HepG2 (cell line): ENCODE results near the gene NCBP3. TPM values are rescaled to one million over a fixed set of nuclear protein-coding genes. Genes with fewer than 3 reads are reported as not detected.
A peak's percentile ranks its signal among the peaks of the same experiment; 100 is the strongest.

Experiments used
- KMT2B ChIP-seq: IDR thresholded peaks from 2 replicates; pipeline ENCODE4 v1.6.1; 2016; ENCODE audit warnings: missing genetic modification reagents, missing compliant biosample characterization
- MAFG ChIP-seq: sonication (generic); formaldehyde crosslinking; IDR thresholded peaks from 2 replicates; pipeline ENCODE4 v1.5.1; 2020; ENCODE audit warnings: mild to moderate bottlenecking, missing genetic modification reagents
- RFXANK ChIP-seq: IDR thresholded peaks from 2 replicates; pipeline ENCODE4 v1.6.1; 2016
- ZBTB7A ChIP-seq: sonication (generic); formaldehyde crosslinking; IDR thresholded peaks from 2 replicates; pipeline ENCODE4 v1.8.0; 2022; ENCODE audit warnings: mild to moderate bottlenecking, missing genetic modification reagents
- ZMYM3 ChIP-seq: sonication (generic); formaldehyde crosslinking; IDR thresholded peaks from 2 replicates; pipeline ENCODE4 v1.5.1; 2020; ENCODE audit warnings: mild to moderate bottlenecking, missing genetic modification reagents
- ZNF33B ChIP-seq: sonication (generic); formaldehyde crosslinking; IDR thresholded peaks from 2 replicates; pipeline ENCODE4 v1.5.1; 2020; ENCODE audit warnings: mild to moderate bottlenecking, missing genetic modification reagents
- ZNF563 ChIP-seq: sonication (generic); formaldehyde crosslinking; IDR thresholded peaks from 2 replicates; pipeline ENCODE4 v1.8.0; 2022; ENCODE audit warnings: mild to moderate bottlenecking, moderate library complexity, missing genetic modification reagents
- ZNF589 ChIP-seq: sonication (generic); formaldehyde crosslinking; conservative IDR thresholded peaks from 2 replicates; pipeline ENCODE4 v1.8.0; 2022; ENCODE audit warnings: mild to moderate bottlenecking, moderate library complexity, missing genetic modification reagents
- ZNF670 ChIP-seq: sonication (generic); formaldehyde crosslinking; IDR thresholded peaks from 2 replicates; pipeline ENCODE4 v1.8.0; 2022; ENCODE audit warnings: mild to moderate bottlenecking, missing genetic modification reagents, borderline replicate concordance
- ZNF703 ChIP-seq: sonication (generic); formaldehyde crosslinking; IDR thresholded peaks from 2 replicates; pipeline ENCODE4 v1.5.1; 2020; ENCODE audit warnings: missing genetic modification reagents, mild to moderate bottlenecking, moderate library complexity, borderline replicate concordance
- ZNF777 ChIP-seq: sonication (generic); formaldehyde crosslinking; IDR thresholded peaks from 2 replicates; pipeline ENCODE4 v1.4.0; 2020; ENCODE audit warnings: missing genetic modification reagents
- polyA plus RNA-seq, 8 experiments: library from polyadenylated mRNA; depleted of rRNA in 3 of 8; stranded (reverse) in 7 of 8; unstranded in 1 of 8; fragments of >200 nt; fragmentation: Illumina TruSeq in 4 of 8; extraction: Trizol in 4 of 8; gene quantifications; 2 replicates each; pipeline versions ENCODE4 v1.2.1 to v1.2.3, GENCODE V29; 2011 to 2016; ENCODE audit warnings: low read depth in 4 of 8, missing spikeins in 1 of 8, mixed read lengths in 1 of 8; ENCODE audit not compliant: insufficient read depth in 1 of 8
- total RNA-seq, 5 experiments: library from RNA; depleted of rRNA; stranded (reverse); fragments of >200 nt; fragmentation: Illumina TruSeq; extraction: Trizol; gene quantifications; 2 replicates each; pipeline ENCODE4 v1.2.3, GENCODE V29; 2016; ENCODE audit warnings: low read depth in 1 of 5
- TF ChIP-seq, protein P1 (sequence below): sonication (generic); formaldehyde crosslinking; IDR thresholded peaks from 2 replicates; pipeline ENCODE4 v1.5.0; 2020; ENCODE audit warnings: mild to moderate bottlenecking, missing genetic modification reagents
- TF ChIP-seq, protein P2 (sequence below): sonication (generic); formaldehyde crosslinking; conservative IDR thresholded peaks from 2 replicates; pipeline ENCODE4 v1.4.0; 2020; ENCODE audit warnings: mild to moderate bottlenecking, missing genetic modification reagents, moderate library complexity
- TF ChIP-seq, protein P3 (sequence below): sonication (generic); formaldehyde crosslinking; IDR thresholded peaks from 2 replicates; pipeline ENCODE4 v1.8.1; 2023; ENCODE audit warnings: mild to moderate bottlenecking, missing genetic modification reagents, borderline replicate concordance
- TF ChIP-seq, protein P4 (sequence below): sonication (generic); formaldehyde crosslinking; IDR thresholded peaks from 2 replicates; pipeline ENCODE4 v1.8.1; 2022; ENCODE audit warnings: mild to moderate bottlenecking, missing genetic modification reagents
- TF ChIP-seq, protein P5 (sequence below): IDR thresholded peaks from 2 replicates; pipeline ENCODE4 v1.6.1; 2016
- TF ChIP-seq, protein P6 (sequence below): sonication (generic); formaldehyde crosslinking; conservative IDR thresholded peaks from 2 replicates; pipeline ENCODE4 v1.8.0; 2022; ENCODE audit warnings: mild to moderate bottlenecking, moderate library complexity, missing genetic modification reagents

NCBP3 gene
- total and polyA plus RNA-seq, 2 of the 13 experiments (the other 11 are each of a cell fraction or from before 2014, with no cell fraction given) = 19.5 to 24.8 TPM

DNA sequence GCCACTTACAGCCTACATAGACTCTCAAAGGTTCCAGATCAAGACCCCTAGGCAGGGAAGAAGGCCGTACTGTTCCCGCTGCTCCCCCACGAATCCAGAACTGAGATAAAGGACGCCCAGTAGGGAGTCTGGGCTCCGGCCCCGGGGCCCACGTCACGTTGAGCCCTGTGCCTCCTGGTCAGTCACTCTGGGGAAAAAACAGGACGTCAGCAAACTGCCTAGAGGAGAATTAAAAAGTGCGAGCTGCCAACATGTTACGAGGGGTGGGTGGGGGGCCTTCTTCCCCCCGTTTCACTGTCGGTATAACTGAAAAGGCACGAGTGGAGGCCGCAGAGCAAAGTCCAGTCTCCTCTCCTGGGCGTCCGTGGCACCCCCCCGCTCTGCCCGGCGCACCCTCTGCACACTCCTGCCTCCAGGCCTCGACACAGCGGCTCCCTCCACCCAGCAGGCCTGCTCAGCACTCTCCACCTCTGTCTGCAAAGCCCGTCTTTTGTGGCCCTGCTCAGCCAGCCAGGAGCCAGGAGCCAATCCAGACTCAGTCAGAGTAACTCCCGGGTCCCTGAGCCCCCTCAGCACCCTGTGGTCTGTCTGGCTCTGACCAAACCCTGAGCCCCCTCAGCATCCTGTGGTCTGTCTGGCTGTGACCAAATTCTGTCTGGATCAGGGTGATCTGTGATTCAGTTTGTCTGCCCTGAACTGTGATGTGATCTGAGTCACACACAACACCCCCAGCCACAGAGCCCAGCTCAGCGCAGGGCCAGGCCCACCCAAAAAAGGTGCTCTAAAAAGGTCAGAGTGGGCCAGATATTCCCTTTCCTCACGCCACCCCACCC, 51.3 kb downstream of the NCBP3 start (continued):
- TF ChIP-seq, protein P1, sequence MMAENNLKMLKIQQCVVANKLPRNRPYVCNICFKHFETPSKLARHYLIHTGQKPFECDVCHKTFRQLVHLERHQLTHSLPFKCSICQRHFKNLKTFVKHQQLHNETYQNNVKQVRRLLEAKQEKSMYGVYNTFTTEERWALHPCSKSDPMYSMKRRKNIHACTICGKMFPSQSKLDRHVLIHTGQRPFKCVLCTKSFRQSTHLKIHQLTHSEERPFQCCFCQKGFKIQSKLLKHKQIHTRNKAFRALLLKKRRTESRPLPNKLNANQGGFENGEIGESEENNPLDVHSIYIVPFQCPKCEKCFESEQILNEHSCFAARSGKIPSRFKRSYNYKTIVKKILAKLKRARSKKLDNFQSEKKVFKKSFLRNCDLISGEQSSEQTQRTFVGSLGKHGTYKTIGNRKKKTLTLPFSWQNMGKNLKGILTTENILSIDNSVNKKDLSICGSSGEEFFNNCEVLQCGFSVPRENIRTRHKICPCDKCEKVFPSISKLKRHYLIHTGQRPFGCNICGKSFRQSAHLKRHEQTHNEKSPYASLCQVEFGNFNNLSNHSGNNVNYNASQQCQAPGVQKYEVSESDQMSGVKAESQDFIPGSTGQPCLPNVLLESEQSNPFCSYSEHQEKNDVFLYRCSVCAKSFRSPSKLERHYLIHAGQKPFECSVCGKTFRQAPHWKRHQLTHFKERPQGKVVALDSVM (CRISPR knock-in tag) = peak; percentile 70
- TF ChIP-seq KMT2B (0 out of 2 replicates have a peak, but pooled peaks have one; percentile 30), ZBTB7A (CRISPR knock-in tag) (peak; percentile 60), ZMYM3 (CRISPR knock-in tag) (peak; percentile 69; the same call in 1 of the 2 replicates), ZNF589 (0 out of 2 replicates have a peak, but pooled peaks have one; percentile 67), ZNF777 (CRISPR knock-in tag) (peak; percentile 46), ZNF563 (peak; percentile 80), ZNF670 (CRISPR knock-in tag) (0 out of 2 replicates have a peak, but pooled peaks have one; percentile 91), ZNF703 (0 out of 2 replicates have a peak, but pooled peaks have one; percentile 76), ZNF33B (0 out of 2 replicates have a peak, but pooled peaks have one; percentile 66), MAFG (CRISPR knock-in tag) (no peak), RFXANK (0 out of 2 replicates have a peak, but pooled peaks have one; percentile 3)
- TF ChIP-seq, protein P2, sequence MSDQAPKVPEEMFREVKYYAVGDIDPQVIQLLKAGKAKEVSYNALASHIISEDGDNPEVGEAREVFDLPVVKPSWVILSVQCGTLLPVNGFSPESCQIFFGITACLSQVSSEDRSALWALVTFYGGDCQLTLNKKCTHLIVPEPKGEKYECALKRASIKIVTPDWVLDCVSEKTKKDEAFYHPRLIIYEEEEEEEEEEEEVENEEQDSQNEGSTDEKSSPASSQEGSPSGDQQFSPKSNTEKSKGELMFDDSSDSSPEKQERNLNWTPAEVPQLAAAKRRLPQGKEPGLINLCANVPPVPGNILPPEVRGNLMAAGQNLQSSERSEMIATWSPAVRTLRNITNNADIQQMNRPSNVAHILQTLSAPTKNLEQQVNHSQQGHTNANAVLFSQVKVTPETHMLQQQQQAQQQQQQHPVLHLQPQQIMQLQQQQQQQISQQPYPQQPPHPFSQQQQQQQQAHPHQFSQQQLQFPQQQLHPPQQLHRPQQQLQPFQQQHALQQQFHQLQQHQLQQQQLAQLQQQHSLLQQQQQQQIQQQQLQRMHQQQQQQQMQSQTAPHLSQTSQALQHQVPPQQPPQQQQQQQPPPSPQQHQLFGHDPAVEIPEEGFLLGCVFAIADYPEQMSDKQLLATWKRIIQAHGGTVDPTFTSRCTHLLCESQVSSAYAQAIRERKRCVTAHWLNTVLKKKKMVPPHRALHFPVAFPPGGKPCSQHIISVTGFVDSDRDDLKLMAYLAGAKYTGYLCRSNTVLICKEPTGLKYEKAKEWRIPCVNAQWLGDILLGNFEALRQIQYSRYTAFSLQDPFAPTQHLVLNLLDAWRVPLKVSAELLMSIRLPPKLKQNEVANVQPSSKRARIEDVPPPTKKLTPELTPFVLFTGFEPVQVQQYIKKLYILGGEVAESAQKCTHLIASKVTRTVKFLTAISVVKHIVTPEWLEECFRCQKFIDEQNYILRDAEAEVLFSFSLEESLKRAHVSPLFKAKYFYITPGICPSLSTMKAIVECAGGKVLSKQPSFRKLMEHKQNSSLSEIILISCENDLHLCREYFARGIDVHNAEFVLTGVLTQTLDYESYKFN (CRISPR knock-in tag) = peak; percentile 82
- TF ChIP-seq, protein P3, sequence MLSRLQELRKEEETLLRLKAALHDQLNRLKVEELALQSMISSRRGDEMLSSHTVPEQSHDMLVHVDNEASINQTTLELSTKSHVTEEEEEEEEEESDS (CRISPR knock-in tag) = no peak
- TF ChIP-seq, protein P4, sequence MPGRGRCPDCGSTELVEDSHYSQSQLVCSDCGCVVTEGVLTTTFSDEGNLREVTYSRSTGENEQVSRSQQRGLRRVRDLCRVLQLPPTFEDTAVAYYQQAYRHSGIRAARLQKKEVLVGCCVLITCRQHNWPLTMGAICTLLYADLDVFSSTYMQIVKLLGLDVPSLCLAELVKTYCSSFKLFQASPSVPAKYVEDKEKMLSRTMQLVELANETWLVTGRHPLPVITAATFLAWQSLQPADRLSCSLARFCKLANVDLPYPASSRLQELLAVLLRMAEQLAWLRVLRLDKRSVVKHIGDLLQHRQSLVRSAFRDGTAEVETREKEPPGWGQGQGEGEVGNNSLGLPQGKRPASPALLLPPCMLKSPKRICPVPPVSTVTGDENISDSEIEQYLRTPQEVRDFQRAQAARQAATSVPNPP (CRISPR knock-in tag) = no peak
- TF ChIP-seq, protein P5, sequence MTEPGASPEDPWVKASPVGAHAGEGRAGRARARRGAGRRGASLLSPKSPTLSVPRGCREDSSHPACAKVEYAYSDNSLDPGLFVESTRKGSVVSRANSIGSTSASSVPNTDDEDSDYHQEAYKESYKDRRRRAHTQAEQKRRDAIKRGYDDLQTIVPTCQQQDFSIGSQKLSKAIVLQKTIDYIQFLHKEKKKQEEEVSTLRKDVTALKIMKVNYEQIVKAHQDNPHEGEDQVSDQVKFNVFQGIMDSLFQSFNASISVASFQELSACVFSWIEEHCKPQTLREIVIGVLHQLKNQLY (CRISPR knock-in tag) = peak; percentile 34; the same call in 1 of the 2 replicates
- TF ChIP-seq, protein P6, sequence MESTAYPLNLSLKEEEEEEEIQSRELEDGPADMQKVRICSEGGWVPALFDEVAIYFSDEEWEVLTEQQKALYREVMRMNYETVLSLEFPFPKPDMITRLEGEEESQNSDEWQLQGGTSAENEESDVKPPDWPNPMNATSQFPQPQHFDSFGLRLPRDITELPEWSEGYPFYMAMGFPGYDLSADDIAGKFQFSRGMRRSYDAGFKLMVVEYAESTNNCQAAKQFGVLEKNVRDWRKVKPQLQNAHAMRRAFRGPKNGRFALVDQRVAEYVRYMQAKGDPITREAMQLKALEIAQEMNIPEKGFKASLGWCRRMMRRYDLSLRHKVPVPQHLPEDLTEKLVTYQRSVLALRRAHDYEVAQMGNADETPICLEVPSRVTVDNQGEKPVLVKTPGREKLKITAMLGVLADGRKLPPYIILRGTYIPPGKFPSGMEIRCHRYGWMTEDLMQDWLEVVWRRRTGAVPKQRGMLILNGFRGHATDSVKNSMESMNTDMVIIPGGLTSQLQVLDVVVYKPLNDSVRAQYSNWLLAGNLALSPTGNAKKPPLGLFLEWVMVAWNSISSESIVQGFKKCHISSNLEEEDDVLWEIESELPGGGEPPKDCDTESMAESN = no peak; the same call in 1 of the 2 replicates
